A549 (cell line): ENCODE measurements around the gene GRIK4. TPM values are rescaled to one million over a fixed set of nuclear protein-coding genes. Genes with fewer than 3 reads are reported as not detected.
"Not testable (repeated sequence)": the region's sequence is repeated elsewhere in the genome, so short reads cannot be mapped to it uniquely, and the experiment has no call there.

Experiments
- ATAC-seq, 2 experiments: fragments of 200-7000 bp in 1 of 2; fragments of >200 bp in 1 of 2; cut with Nextera tagmentation in 1 of 2; cut with Tn5 transposase in 1 of 2; 3 replicates each; pipeline versions ENCODE4 v1.8.0 to v1.9.1; 2018 to 2020; ENCODE audit warnings: mild to moderate bottlenecking in 1 of 2, moderate library complexity in 1 of 2
- CTCF ChIA-PET: fragments of 300-600 bp; sonication (Branson Sonifier 250); formaldehyde crosslinking; extraction: SDS; loops from one replicate; lab custom pipeline; 2021; ENCODE audit warnings: antibody characterized with exemption, inconsistent platforms; lab: Yijun Ruan, JAX
- POLR2A ChIA-PET: fragments of 350-600 bp; formaldehyde crosslinking; extraction: SDS; loops from one replicate; lab custom pipeline; 2021; ENCODE audit warnings: antibody characterized with exemption, inconsistent platforms; lab: Yijun Ruan, JAX
- DNase-seq, 2 experiments: peaks; one replicate each; pipeline versions ENCODE4 v3.0.0 to v3.0.0-alpha.2; 2011 to 2016; ENCODE audit warnings: low read depth in 1 of 2, low spot score in 1 of 2
- FAIRE-seq: peaks from 2 replicates; lab custom pipeline; 2011; peaks lifted over from hg19 to GRCh38; lab: Jason Lieb, UNC
- H3K27ac ChIP-seq, 2 experiments: fragments of >200 bp; sonication (Bioruptor Twin); formaldehyde crosslinking; 3 replicates each; pipeline ENCODE4 v1.5.1; 2016 to 2017
- H3K4me1 ChIP-seq: fragments of >200 bp; sonication (Bioruptor Twin); formaldehyde crosslinking; 3 replicates; pipeline ENCODE4 v1.6.1; 2016
- H3K4me2 ChIP-seq: fragments of >200 bp; sonication (Bioruptor Twin); formaldehyde crosslinking; 3 replicates; pipeline ENCODE4 v1.6.1; 2016
- H3K4me3 ChIP-seq: fragments of >200 bp; sonication (Bioruptor Twin); formaldehyde crosslinking; 3 replicates; pipeline ENCODE4 v1.5.1; 2016
- H3K9me3 ChIP-seq: fragments of >200 bp; sonication (Bioruptor Twin); formaldehyde crosslinking; 3 replicates; pipeline ENCODE4 v1.6.1; 2016
- ATOH8 ChIP-seq: fragments of 250-450 bp; sonication (Bioruptor Pico); IDR thresholded peaks from 2 replicates; pipeline ENCODE4 v1.5.0; 2020; ENCODE audit warnings: low read depth, mild to moderate bottlenecking, moderate library complexity
- CEBPB ChIP-seq, 2 experiments: fragments of >200 bp in 1 of 2; sonication (Bioruptor Twin) in 1 of 2; formaldehyde crosslinking in 1 of 2; IDR thresholded peaks; 2 replicates each; pipeline ENCODE4 v1.6.1; 2012 to 2016
- CTCF ChIP-seq: fragments of >200 bp; sonication (Bioruptor Twin); formaldehyde crosslinking; IDR thresholded peaks from 3 replicates; pipeline ENCODE4 v1.5.1; 2016
- EHMT2 ChIP-seq: fragments of 200-600 bp; sonication (generic); IDR thresholded peaks from 2 replicates; pipeline ENCODE4 v1.6.1; 2016; ENCODE audit warnings: antibody characterized with exemption, low read depth, mild to moderate bottlenecking, moderate library complexity
- ESRRA ChIP-seq: fragments of 150-350 bp; IDR thresholded peaks from 2 replicates; pipeline ENCODE4 v1.6.1; 2014; ENCODE audit warnings: mild to moderate bottlenecking, low read length, borderline replicate concordance
- GATA3 ChIP-seq: IDR thresholded peaks from 2 replicates; pipeline ENCODE4 v1.6.1; 2012; ENCODE audit warnings: borderline replicate concordance
- JUNB ChIP-seq: fragments of >200 bp; sonication (Bioruptor Twin); formaldehyde crosslinking; IDR thresholded peaks from 2 replicates; pipeline ENCODE4 v1.6.1; 2016
- MAFK ChIP-seq: fragments of 450-650 bp; IDR thresholded peaks from 2 replicates; pipeline ENCODE4 v1.6.1; 2014; ENCODE audit not compliant: partially characterized antibody
- PHF8 ChIP-seq: fragments of 200-600 bp; sonication (generic); IDR thresholded peaks from 2 replicates; pipeline ENCODE4 v1.6.1; 2016; ENCODE audit warnings: low read depth, mild to moderate bottlenecking, antibody characterized with exemption, moderate library complexity, borderline replicate concordance
- POLR2AphosphoS2 ChIP-seq: conservative IDR thresholded peaks from 2 replicates; pipeline ENCODE4 v1.6.1; 2012; ENCODE audit warnings: low read length, improper control_type of control experiment, inconsistent platforms
- RAD21 ChIP-seq, 2 experiments: fragments of >200 bp in 1 of 2; sonication (Bioruptor Twin) in 1 of 2; formaldehyde crosslinking in 1 of 2; IDR thresholded peaks in 1 of 2; conservative IDR thresholded peaks in 1 of 2; 2 replicates in 1 of 2; 3 replicates in 1 of 2; pipeline ENCODE4 v1.6.1; 2012 to 2018; ENCODE audit warnings: inconsistent platforms in 1 of 2
- REST ChIP-seq: fragments of 200-600 bp; sonication (generic); IDR thresholded peaks from 2 replicates; pipeline ENCODE4 v1.6.1; 2016; ENCODE audit warnings: antibody characterized with exemption, mild to moderate bottlenecking, moderate library complexity
- TFCP2L1 ChIP-seq: fragments of 250-450 bp; sonication (Bioruptor Pico); IDR thresholded peaks from 2 replicates; pipeline ENCODE4 v1.5.0; 2021; ENCODE audit warnings: mild to moderate bottlenecking
- ZC3H11A ChIP-seq: fragments of 450-650 bp; IDR thresholded peaks from 2 replicates; pipeline ENCODE4 v1.6.1; 2014; ENCODE audit warnings: antibody characterized with exemption, mild to moderate bottlenecking
- ZSCAN20 ChIP-seq: fragments of 250-450 bp; sonication (Bioruptor Pico); IDR thresholded peaks from 2 replicates; pipeline ENCODE4 v1.8.0; 2022; ENCODE audit warnings: mild to moderate bottlenecking, moderate library complexity
- WGBS: methylation state at CpG from one replicate; pipeline ENCODE4 v1.1.6; 2017; ENCODE audit errors: missing lambda C conversion rate; 5-methylcytosine and 5-hydroxymethylcytosine counted together
- polyA plus RNA-seq, 4 experiments: library from polyadenylated mRNA; depleted of rRNA in 3 of 4; stranded (reverse); fragments of >200 nt; fragmentation: RNase III in 1 of 4; extraction: RNeasy Plus Mini Kit Qiagen cat#74134 plus additional on column Dnase treatment in 1 of 4; gene quantifications; 2 replicates in 3 of 4; 3 replicates in 1 of 4; pipeline ENCODE4 v1.2.3, GENCODE V29; 2011 to 2017
- TF ChIP-seq, protein P1 (sequence below): IDR thresholded peaks from 2 replicates; pipeline ENCODE4 v1.6.1; 2012
- TF ChIP-seq, protein P2 (sequence below): IDR thresholded peaks from 2 replicates; pipeline ENCODE4 v1.6.1; 2012

Gene GRIK4
- polyA plus RNA-seq, 2 of the 4 experiments (the other 2 are of a cell fraction) = 0.01 TPM; not detected in 1

GRCh38 chr11:120581313-120581712 lies 69.8 kb downstream of the GRIK4 start:
- WGBS = 57% methylated on average over 4 of the region's 4 CpGs
- ATAC-seq (no peak), DNase-seq (no peak), FAIRE-seq (no peak)
- ChIA-PET CTCF (no interaction called here), POLR2A (no interaction called here)
- TF ChIP-seq CEBPB (IDR thresholded peaks at IDR 0.05) (no peak), MAFK (no peak), CTCF (no peak), EHMT2 (no peak), ZC3H11A (no peak), RAD21 (conservative IDR thresholded peaks at IDR 0.05 in 1 of 2, IDR thresholded peaks at IDR 0.05 in 1 of 2) (no peak), PHF8 (no peak)
- TF ChIP-seq, protein P1, sequence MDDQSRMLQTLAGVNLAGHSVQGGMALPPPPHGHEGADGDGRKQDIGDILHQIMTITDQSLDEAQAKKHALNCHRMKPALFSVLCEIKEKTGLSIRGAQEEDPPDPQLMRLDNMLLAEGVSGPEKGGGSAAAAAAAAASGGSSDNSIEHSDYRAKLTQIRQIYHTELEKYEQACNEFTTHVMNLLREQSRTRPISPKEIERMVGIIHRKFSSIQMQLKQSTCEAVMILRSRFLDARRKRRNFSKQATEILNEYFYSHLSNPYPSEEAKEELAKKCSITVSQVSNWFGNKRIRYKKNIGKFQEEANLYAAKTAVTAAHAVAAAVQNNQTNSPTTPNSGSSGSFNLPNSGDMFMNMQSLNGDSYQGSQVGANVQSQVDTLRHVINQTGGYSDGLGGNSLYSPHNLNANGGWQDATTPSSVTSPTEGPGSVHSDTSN = no peak
- no peak overlapping the region for H3K4me3 ChIP-seq
- H3K4me2 ChIP-seq = no peak overlapping the region
- no peaks in the 10 kb centered on the region for H3K4me1 ChIP-seq
- H3K27ac ChIP-seq = no peak overlapping the region
- peaks cover 6% of the 10 kb centered on the region; the same call in 1 of the 3 replicates for H3K9me3 ChIP-seq

DNA sequence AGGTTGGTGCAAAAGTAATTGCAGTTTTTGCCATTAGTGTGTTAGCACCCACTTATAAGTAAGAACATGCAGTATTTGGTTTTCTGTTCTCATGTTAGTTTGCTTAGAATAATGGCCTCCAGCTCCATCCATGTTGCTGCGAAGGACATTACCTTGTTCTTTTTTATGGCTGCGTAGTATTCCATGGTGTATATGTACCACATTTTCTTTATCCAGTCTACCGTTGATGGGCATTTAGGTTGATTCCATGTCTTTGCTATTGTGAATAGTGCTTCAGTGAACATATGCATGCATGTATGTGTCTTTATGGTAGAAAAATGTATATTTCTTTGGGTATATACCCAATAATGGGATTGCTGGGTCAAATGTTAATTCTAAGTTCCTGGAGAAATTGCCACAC lies 71.0 kb downstream of the GRIK4 start:
- H3K4me3 ChIP-seq, CTCF ChIA-PET, H3K4me2 ChIP-seq, POLR2A ChIA-PET, H3K4me1 ChIP-seq, ATAC-seq, DNase-seq, FAIRE-seq, H3K27ac ChIP-seq, H3K9me3 ChIP-seq: not testable (repeated sequence)
- WGBS = 77% methylated on average over 3 of the region's 3 CpGs

DNA sequence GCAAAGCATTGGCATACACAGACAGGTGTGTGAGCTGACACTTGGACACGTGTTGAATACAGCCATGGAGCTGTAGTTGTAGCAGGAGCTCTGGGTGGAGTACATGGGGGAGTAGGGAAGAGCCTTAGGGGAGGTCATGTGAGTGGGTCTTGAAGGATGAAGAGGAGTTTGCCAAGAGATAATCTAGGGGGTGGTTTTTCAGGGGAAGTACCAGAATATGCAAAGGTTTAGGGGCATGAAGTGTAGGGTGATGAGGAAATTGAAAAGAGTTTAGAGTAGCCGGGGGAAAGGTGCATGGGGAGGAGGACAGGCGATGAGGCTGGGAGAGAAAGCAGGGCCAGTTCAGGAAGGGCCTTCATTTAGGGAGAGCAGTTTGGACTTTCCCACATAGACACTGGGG lies 74.5 kb downstream of the GRIK4 start:
- H3K4me2 ChIP-seq = no peak overlapping the region
- H3K4me3 ChIP-seq = no peak overlapping the region
- DNase-seq (no peak), ATAC-seq (no peak), FAIRE-seq (no peak)
- H3K4me1 ChIP-seq = no peaks in the 10 kb centered on the region
- H3K27ac ChIP-seq = no peak overlapping the region
- H3K9me3 ChIP-seq = peaks cover 6% of the 10 kb centered on the region; the same call in 1 of the 3 replicates
- ChIA-PET CTCF (no interaction called here), POLR2A (no interaction called here)
- 32% methylated on average over 3 of the region's 3 CpGs for WGBS
- TF ChIP-seq REST (no peak), GATA3 (no peak), CTCF (no peak), TFCP2L1 (CRISPR knock-in tag) (no peak), ATOH8 (CRISPR knock-in tag) (no peak), ZSCAN20 (CRISPR knock-in tag) (no peak), ESRRA (no peak), JUNB (no peak), POLR2AphosphoS2 (no peak)
- TF ChIP-seq, protein P2, sequence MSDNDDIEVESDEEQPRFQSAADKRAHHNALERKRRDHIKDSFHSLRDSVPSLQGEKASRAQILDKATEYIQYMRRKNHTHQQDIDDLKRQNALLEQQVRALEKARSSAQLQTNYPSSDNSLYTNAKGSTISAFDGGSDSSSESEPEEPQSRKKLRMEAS = no peak
